Fibroblast of upper back skin (primary cell): ENCODE results near the gene KIF13A.
A peak's percentile ranks its signal among the peaks of the same experiment; 100 is the strongest.
"Not testable (repeated sequence)": the region's sequence is repeated elsewhere in the genome, so short reads cannot be mapped to it uniquely, and the experiment has no call there.

Experiments
- DNase-seq: peaks from one replicate; pipeline ENCODE4 v3.0.0-alpha.2; 2013

The KIF13A gene

GRCh38 chr6:17768881-17769280, 218.6 kb downstream of the KIF13A start:
- no peak for DNase-seq

GRCh38 chr6:17768388-17768787, 219.0 kb downstream of the KIF13A start:
- peak; percentile 25 for DNase-seq

- DNase-seq, result no peak
Measured at GRCh38 chr6:17762651-17763050, 224.8 kb downstream of the KIF13A start.

- no peak for DNase-seq
Measured at GRCh38 chr6:17758119-17758518, 229.3 kb downstream of the KIF13A start.

GRCh38 chr6:17754254-17754653, 233.2 kb downstream of the KIF13A start:
- DNase-seq, result no peak

GRCh38 chr6:17745324-17745723, 242.1 kb downstream of the KIF13A start:
- not testable (repeated sequence) for DNase-seq

GRCh38 chr6:17744757-17745308, 242.6 kb downstream of the KIF13A start:
- DNase-seq, result not testable (repeated sequence)

- DNase-seq, result no peak
Measured at GRCh38 chr6:17744019-17744756, 243.2 kb downstream of the KIF13A start.

GRCh38 chr6:17741507-17741906, 245.9 kb downstream of the KIF13A start:
- no peak for DNase-seq

- peak; percentile 6 for DNase-seq
Measured at GRCh38 chr6:17740559-17741220, 246.7 kb downstream of the KIF13A start.

- DNase-seq, result no peak
Measured at GRCh38 chr6:17737704-17738252, 249.7 kb downstream of the KIF13A start.

- DNase-seq, result not testable (repeated sequence)
Measured at GRCh38 chr6:17735311-17735710, 252.1 kb downstream of the KIF13A start.

- peak; percentile 17 for DNase-seq
Measured at GRCh38 chr6:17730078-17730704, 257.2 kb downstream of the KIF13A start.

- DNase-seq, result no peak
Measured at GRCh38 chr6:17729223-17730077, 258.0 kb downstream of the KIF13A start.

GRCh38 chr6:17728551-17729222, 258.7 kb downstream of the KIF13A start:
- no peak for DNase-seq

GRCh38 chr6:17725083-17725482, 262.4 kb downstream of the KIF13A start:
- DNase-seq, result peak; percentile 46

GRCh38 chr6:17724341-17724740, 263.1 kb downstream of the KIF13A start:
- DNase-seq, result no peak

GRCh38 chr6:17721671-17722070, 265.8 kb downstream of the KIF13A start:
- no peak for DNase-seq

- no peak for DNase-seq
Measured at GRCh38 chr6:17719323-17720041, 268.0 kb downstream of the KIF13A start.

- DNase-seq, result peak; percentile 36
Measured at GRCh38 chr6:17716221-17716620, 271.2 kb downstream of the KIF13A start.
